Activated naive CD8-positive, alpha-beta T cell treated with anti-CD3 and anti-CD28 coated beads, Interleukin-2, amount 10 ng/mL, durations not matched to agents 7 days and 5 days (primary cell): ENCODE results near the gene LGALS9. TPM values are rescaled to one million over a fixed set of nuclear protein-coding genes. Genes with fewer than 3 reads are reported as not detected.
"Not testable (repeated sequence)": the region's sequence is repeated elsewhere in the genome, so short reads cannot be mapped to it uniquely, and the experiment has no call there.

Experiments used
- ATAC-seq: fragments of 150-1000 bp; cut with Tn5 transposase; one replicate; pipeline ENCODE4 v1.10.0; 2021; ENCODE audit warnings: low read depth, moderate library complexity
- POLR2A ChIA-PET: fragments of 350-600 bp; sonication (Branson Sonifier 250); formaldehyde crosslinking; loops from one replicate; lab custom pipeline; 2021; ENCODE audit warnings: antibody characterized with exemption; lab: Charles Lee
- DNase-seq: peaks from one replicate; pipeline ENCODE4 v3.0.0; 2021
- H3K27ac Mint-ChIP-seq: one replicate; pipeline ENCODE4 v1.8.0; 2022; ENCODE audit warnings: mild to moderate bottlenecking, mixed read lengths
- H3K27me3 Mint-ChIP-seq: one replicate; pipeline ENCODE4 v1.8.0; 2022; ENCODE audit warnings: mild to moderate bottlenecking, moderate library complexity, mixed read lengths
- H3K36me3 Mint-ChIP-seq: one replicate; pipeline ENCODE4 v1.8.0; 2021; ENCODE audit warnings: mild to moderate bottlenecking, mixed read lengths
- H3K4me1 Mint-ChIP-seq: one replicate; pipeline ENCODE4 v1.8.0; 2021; ENCODE audit warnings: mixed read lengths
- H3K4me3 Mint-ChIP-seq: one replicate; pipeline ENCODE4 v1.8.0; 2022; ENCODE audit warnings: mild to moderate bottlenecking, moderate library complexity, mixed read lengths
- H3K9me3 Mint-ChIP-seq: one replicate; pipeline ENCODE4 v1.8.0; 2021; ENCODE audit warnings: mixed read lengths
- total RNA-seq, 2 experiments: library from RNA; stranded (reverse); gene quantifications; one replicate each; pipeline ENCODE4 v1.2.3, GENCODE V29; 2021

Gene LGALS9
- total RNA-seq, 2 experiments from 2014 or later, result 159 to 175 TPM

DNA sequence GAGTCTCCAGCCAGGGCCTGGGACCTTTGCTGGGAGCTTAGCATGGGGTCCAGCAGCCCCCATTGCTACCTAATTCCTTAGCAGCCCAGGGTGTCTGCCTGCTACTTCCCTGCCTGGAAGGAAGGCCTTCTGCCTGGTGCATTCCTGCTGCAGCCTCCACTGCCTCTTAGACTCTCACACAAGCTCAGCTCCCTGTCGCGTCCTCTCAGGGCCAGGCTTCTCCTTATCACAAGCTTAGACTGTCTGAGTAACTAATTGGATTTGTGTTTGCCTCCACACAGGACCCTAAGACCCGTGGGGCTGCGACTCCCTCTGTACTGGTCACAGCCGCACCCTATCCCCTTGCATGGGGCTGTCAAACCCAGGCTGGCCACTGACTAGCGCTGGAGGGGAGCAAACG is 6.8 kb downstream of the LGALS9 start:
- not testable (repeated sequence) for ATAC-seq

GRCh38 chr17:27638415-27638914 is 7.5 kb downstream of the LGALS9 start:
- POLR2A ChIA-PET, H3K27ac Mint-ChIP-seq, H3K9me3 Mint-ChIP-seq, H3K4me3 Mint-ChIP-seq, DNase-seq, ATAC-seq, H3K27me3 Mint-ChIP-seq: not testable (repeated sequence)
- H3K4me1 Mint-ChIP-seq, result peaks cover 14% of the 10 kb centered on the region
- H3K36me3 Mint-ChIP-seq, result peaks cover 23% of the 10 kb centered on the region

More for the DNA sequence above, 6.8 kb downstream of the LGALS9 start:
- not testable (repeated sequence) for H3K27me3 Mint-ChIP-seq, H3K27ac Mint-ChIP-seq, DNase-seq, H3K4me3 Mint-ChIP-seq, H3K9me3 Mint-ChIP-seq
- peaks cover 19% of the 10 kb centered on the region for H3K4me1 Mint-ChIP-seq
- POLR2A ChIA-PET, result interaction anchor here (1.2 kb wide), 1 partner anchor 344 kb away, joined by 3 read pairs; no protein-coding TSS in a partner anchor
- H3K36me3 Mint-ChIP-seq, result peaks cover 23% of the 10 kb centered on the region

- no peak for ATAC-seq
- H3K27me3 Mint-ChIP-seq, result no peaks in the 10 kb centered on the region
- H3K4me1 Mint-ChIP-seq, result no peaks in the 10 kb centered on the region
- DNase-seq, result no peak
- no peak overlapping the region for H3K27ac Mint-ChIP-seq
- POLR2A ChIA-PET, result no interaction called here
- H3K9me3 Mint-ChIP-seq, result no peaks in the 10 kb centered on the region
- H3K4me3 Mint-ChIP-seq, result no peak overlapping the region
- peaks cover 20% of the 10 kb centered on the region for H3K36me3 Mint-ChIP-seq
Measured at GRCh38 chr17:27640790-27641189, 9.8 kb downstream of the LGALS9 start.

DNA sequence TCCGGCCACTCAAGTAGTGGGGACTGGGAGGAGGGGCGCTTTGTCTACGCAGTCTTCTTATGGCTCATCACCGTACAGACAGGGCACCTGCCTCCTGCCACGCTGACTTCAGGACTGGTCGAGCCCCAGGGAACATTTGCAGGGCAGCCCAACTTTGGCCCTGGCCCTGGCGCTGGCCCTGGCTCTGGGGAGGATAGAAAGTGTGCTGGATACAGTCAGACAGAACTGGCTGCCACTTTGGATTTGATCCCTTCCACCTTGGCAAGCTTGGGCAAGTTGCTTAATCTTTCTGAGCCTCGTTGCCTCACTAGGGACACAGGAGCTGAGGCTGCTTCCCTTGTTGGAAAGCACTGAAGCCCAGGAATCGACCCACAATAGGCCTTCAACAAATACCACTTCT is 13.6 kb downstream of the LGALS9 start:
- H3K9me3 Mint-ChIP-seq, result no peaks in the 10 kb centered on the region
- no peak overlapping the region for H3K27ac Mint-ChIP-seq
- ATAC-seq, result no peak
- peaks cover 23% of the 10 kb centered on the region for H3K36me3 Mint-ChIP-seq
- no peaks in the 10 kb centered on the region for H3K27me3 Mint-ChIP-seq
- POLR2A ChIA-PET, result no interaction called here
- DNase-seq, result no peak
- H3K4me1 Mint-ChIP-seq, result no peaks in the 10 kb centered on the region
- no peak overlapping the region for H3K4me3 Mint-ChIP-seq

- H3K27me3 Mint-ChIP-seq, H3K9me3 Mint-ChIP-seq, POLR2A ChIA-PET, H3K27ac Mint-ChIP-seq, H3K4me3 Mint-ChIP-seq, DNase-seq, H3K4me1 Mint-ChIP-seq: not testable (repeated sequence)
- peak; percentile 30 for ATAC-seq
- H3K36me3 Mint-ChIP-seq, result peaks cover 18% of the 10 kb centered on the region
Measured at GRCh38 chr17:27645621-27646020, 14.6 kb downstream of the LGALS9 start.

DNA sequence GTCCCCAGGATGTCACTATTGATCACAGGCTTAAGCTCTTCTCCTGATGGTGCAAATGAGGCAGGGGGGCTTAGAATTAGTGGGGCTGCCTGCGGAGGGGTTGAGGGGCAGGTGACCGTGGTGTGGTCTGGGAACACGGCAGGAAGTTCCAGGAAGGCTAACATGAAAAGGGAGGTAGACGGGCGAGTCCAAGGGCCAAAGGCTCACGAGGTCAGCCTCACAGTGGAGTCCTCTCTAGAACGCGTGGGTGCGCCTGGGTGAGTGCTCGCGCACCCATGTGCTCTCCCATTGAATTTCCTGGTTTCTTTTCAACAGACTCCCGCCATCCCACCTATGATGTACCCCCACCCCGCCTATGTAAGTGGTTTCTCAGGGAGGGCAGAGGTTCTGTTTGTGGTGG is 15.2 kb downstream of the LGALS9 start:
- Mint-ChIP-seq H3K4me3 (no peak overlapping the region), H3K27me3 (no peaks in the 10 kb centered on the region), H3K27ac (no peak overlapping the region), H3K9me3 (no peaks in the 10 kb centered on the region), H3K4me1 (no peaks in the 10 kb centered on the region), H3K36me3 (peaks cover 17% of the 10 kb centered on the region)
- POLR2A ChIA-PET, result no interaction called here
- DNase-seq (no peak), ATAC-seq (no peak)

DNA sequence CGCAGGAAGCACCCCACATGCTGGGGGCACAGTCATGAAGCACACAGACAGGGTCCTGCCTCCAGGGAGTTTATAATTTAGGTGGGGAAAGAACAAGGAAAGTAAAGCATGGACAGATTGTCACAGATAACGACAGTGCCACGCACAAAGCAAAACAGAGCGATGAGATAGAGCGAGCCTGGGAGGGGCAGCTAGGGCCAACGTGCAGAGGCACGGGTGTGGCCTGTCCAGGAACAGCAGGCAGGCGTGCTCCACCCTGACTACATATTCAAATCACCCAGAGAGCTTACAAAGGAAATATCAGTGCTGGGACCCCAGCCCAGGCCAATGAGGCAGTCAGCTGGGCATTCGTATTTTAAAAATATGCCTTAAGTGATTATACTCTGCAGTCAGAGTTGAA is 16.8 kb downstream of the LGALS9 start:
- H3K4me1 Mint-ChIP-seq, result peaks cover 2% of the 10 kb centered on the region
- no peaks in the 10 kb centered on the region for H3K9me3 Mint-ChIP-seq
- H3K36me3 Mint-ChIP-seq, result peaks cover 13% of the 10 kb centered on the region
- POLR2A ChIA-PET, result no interaction called here
- no peaks in the 10 kb centered on the region for H3K27me3 Mint-ChIP-seq
- DNase-seq (no peak), ATAC-seq (no peak)
- no peak overlapping the region for H3K27ac Mint-ChIP-seq
- H3K4me3 Mint-ChIP-seq, result no peak overlapping the region

DNA sequence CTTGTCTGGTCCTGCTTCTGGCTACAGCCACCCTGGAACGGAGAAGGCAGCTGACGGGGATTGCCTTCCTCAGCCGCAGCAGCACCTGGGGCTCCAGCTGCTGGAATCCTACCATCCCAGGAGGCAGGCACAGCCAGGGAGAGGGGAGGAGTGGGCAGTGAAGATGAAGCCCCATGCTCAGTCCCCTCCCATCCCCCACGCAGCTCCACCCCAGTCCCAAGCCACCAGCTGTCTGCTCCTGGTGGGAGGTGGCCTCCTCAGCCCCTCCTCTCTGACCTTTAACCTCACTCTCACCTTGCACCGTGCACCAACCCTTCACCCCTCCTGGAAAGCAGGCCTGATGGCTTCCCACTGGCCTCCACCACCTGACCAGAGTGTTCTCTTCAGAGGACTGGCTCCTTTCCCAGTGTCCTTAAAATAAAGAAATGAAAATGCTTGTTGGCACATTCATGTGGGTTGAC is 18.2 kb downstream of the LGALS9 start:
- POLR2A ChIA-PET, H3K27ac Mint-ChIP-seq, DNase-seq, H3K36me3 Mint-ChIP-seq, H3K4me1 Mint-ChIP-seq, ATAC-seq, H3K9me3 Mint-ChIP-seq, H3K27me3 Mint-ChIP-seq, H3K4me3 Mint-ChIP-seq: not testable (repeated sequence)

- DNase-seq (no peak), ATAC-seq (no peak)
- Mint-ChIP-seq H3K4me1 (peaks cover 10% of the 10 kb centered on the region), H3K9me3 (no peaks in the 10 kb centered on the region), H3K36me3 (peaks cover 6% of the 10 kb centered on the region), H3K27me3 (no peaks in the 10 kb centered on the region), H3K4me3 (no peak overlapping the region), H3K27ac (no peak overlapping the region)
- POLR2A ChIA-PET, result interaction anchor here (1.3 kb wide), 1 partner anchor 43 kb away, joined by 3 read pairs; no protein-coding TSS in a partner anchor
Measured at GRCh38 chr17:27649929-27650328, 18.9 kb downstream of the LGALS9 start.

- peaks cover 6% of the 10 kb centered on the region for H3K36me3 Mint-ChIP-seq
- ATAC-seq (no peak), DNase-seq (no peak)
- POLR2A ChIA-PET, result interaction anchor here (1.3 kb wide), 1 partner anchor 44 kb away, joined by 3 read pairs; no protein-coding TSS in a partner anchor
- H3K4me1 Mint-ChIP-seq, result peaks cover 10% of the 10 kb centered on the region
- no peaks in the 10 kb centered on the region for H3K27me3 Mint-ChIP-seq
- H3K27ac Mint-ChIP-seq, result no peak overlapping the region
- no peak overlapping the region for H3K4me3 Mint-ChIP-seq
- H3K9me3 Mint-ChIP-seq, result no peaks in the 10 kb centered on the region
Measured at GRCh38 chr17:27650836-27651235, 19.8 kb downstream of the LGALS9 start.

DNA sequence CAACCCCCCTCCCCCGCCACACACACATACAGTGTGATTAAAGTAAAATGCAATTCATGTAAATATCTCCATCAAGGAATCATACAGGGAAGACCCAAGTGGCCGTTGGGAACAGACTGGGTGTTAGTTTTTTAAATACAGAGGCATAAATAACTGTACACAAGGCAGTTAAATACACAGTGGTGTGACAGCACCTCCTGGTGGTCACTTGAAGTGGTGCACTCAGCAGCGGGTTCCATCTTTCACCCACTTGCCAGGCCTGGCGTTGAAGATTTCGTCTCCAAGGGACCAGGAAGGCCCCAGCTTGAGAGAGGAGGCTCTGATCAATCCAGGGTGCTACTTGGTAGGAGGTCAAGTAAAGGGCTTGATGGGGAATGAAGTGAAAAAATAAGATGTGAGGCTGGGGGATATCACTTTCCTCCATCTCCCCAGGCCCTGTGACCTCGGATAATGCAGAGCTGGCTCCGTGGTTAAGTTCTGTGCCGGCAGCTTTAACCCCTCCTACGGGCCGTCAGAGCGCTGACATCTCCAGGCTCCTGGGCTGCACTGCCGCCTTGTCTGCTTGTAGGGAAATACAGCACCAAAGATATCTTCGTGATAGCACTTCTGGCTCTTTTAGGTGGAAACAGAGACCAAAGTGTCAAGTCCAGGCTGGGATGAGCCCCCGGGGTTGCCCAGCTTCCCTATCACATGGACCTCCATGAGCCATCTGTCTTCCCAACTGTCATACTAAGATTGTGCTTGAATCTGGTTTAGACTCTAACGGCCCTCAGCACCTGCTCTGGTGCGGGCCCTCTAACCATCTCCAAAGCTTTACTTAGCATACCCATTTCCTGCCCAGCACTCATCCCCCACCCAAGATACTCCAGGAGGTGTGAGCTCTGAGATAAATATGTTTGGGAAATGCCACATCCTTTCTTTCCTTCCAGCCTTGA is 20.7 kb downstream of the LGALS9 start:
- Mint-ChIP-seq H3K36me3 (peaks cover 6% of the 10 kb centered on the region), H3K4me3 (no peak overlapping the region), H3K27me3 (no peaks in the 10 kb centered on the region), H3K27ac (no peak overlapping the region), H3K9me3 (no peaks in the 10 kb centered on the region), H3K4me1 (peaks cover 10% of the 10 kb centered on the region)
- POLR2A ChIA-PET, result interaction anchor here (1.3 kb wide), 1 partner anchor 44 kb away, joined by 3 read pairs; no protein-coding TSS in a partner anchor
- DNase-seq (peak; percentile 75), ATAC-seq (no peak)

DNA sequence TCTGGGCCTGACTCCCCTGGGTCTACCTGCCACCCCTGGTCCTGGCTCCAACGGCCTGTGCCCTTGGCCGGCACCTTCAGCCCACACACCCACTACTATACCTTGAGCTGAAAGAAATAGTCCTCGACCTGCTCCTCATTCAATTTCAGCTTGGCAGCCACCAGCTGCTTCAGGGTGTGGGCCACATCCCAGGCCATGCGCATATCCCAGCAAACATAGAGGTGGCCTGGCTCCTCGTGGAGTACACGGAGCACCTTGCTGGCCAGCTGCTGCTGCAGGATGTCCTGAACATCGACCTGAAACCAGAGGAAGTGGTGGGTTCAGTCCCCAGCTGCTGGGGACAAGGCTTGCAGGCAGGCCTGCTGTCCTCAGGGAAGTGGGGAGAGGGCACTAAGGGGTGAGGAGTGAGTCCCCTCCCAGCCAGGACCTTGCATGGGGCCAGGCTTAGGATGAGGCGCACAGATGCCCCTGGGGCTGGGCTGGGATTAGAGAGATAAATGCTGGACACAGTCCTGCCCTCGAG is 22.5 kb downstream of the LGALS9 start:
- DNase-seq, H3K4me3 Mint-ChIP-seq, H3K36me3 Mint-ChIP-seq, ATAC-seq, H3K9me3 Mint-ChIP-seq, POLR2A ChIA-PET, H3K27me3 Mint-ChIP-seq: not testable (repeated sequence)
- H3K27ac Mint-ChIP-seq, result peak overlapping the region; percentile 25
- peaks cover 10% of the 10 kb centered on the region for H3K4me1 Mint-ChIP-seq

DNA sequence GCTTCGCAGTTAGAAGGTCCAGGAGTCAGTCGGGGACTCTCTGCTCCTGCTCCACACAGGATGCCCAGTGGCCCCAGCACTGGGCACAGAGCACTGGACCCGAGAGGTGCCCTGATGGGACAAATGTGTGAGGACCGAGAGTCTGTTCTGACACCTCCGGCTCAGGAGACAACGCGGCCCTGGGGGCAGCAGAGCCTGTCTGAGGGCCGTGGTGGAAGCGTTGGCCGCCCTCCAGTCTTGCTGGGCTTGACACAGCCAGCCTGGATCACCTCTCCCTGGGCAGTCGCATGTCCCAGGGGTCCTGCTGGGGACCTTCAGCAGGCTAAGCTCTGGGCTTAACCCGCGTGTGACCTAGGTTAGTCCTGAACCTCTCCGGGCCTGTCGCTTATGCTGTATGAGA is 23.1 kb downstream of the LGALS9 start:
- H3K9me3 Mint-ChIP-seq, result no peaks in the 10 kb centered on the region
- H3K36me3 Mint-ChIP-seq, result no peaks in the 10 kb centered on the region
- no peak overlapping the region for H3K4me3 Mint-ChIP-seq
- peaks cover 10% of the 10 kb centered on the region for H3K4me1 Mint-ChIP-seq
- POLR2A ChIA-PET, result interaction anchor here (1.0 kb wide), 1 partner anchor 102 kb away, joined by 3 read pairs; no protein-coding TSS in a partner anchor
- DNase-seq (no peak), ATAC-seq (no peak)
- H3K27me3 Mint-ChIP-seq, result no peaks in the 10 kb centered on the region
- H3K27ac Mint-ChIP-seq, result no peak overlapping the region
